Liver (tissue), 9 donors: ENCODE results near the gene SERPINB1. TPM values are rescaled to one million over a fixed set of nuclear protein-coding genes. Genes with fewer than 3 reads are reported as not detected.

Experiments
- DNase-seq: peaks from one replicate; pipeline ENCODE4 v3.0.0-alpha.2; 2017; ENCODE audit warnings: low spot score
- H3K27ac ChIP-seq, 2 donors: one replicate each; pipeline ENCODE4 v1.7.0; 2013; ENCODE audit warnings: inconsistent platforms in 2 of 2, low read length in 2 of 2, control low read depth in 1 of 2, low read depth in 1 of 2, mild to moderate bottlenecking in 1 of 2
- H3K27me3 ChIP-seq, 4 donors: one replicate each; pipeline versions ENCODE4 v1.6.1 to v1.7.0; 2013; ENCODE audit warnings: low read length in 3 of 4, inconsistent platforms in 1 of 4, mild to moderate bottlenecking in 1 of 4, moderate library complexity in 1 of 4; ENCODE audit not compliant: control insufficient read depth in 4 of 4, insufficient read depth in 4 of 4
- H3K36me3 ChIP-seq, 4 donors: one replicate each; pipeline versions ENCODE4 v1.6.1 to v1.7.0; 2013; ENCODE audit warnings: low read length in 3 of 4, mild to moderate bottlenecking in 3 of 4, low read depth in 1 of 4, moderate library complexity in 1 of 4; ENCODE audit not compliant: control insufficient read depth in 4 of 4, insufficient read depth in 3 of 4
- H3K4me1 ChIP-seq, 4 donors: one replicate each; pipeline versions ENCODE4 v1.6.1 to v1.7.0; 2013; ENCODE audit warnings: low read length in 3 of 4, mild to moderate bottlenecking in 3 of 4, moderate library complexity in 1 of 4; ENCODE audit not compliant: control insufficient read depth in 4 of 4, insufficient read depth in 4 of 4
- H3K4me3 ChIP-seq, 3 donors: one replicate each; pipeline versions ENCODE4 v1.6.1 to v1.7.0; 2013; ENCODE audit warnings: low read length in 3 of 3, control low read depth in 1 of 3, low read depth in 1 of 3, mild to moderate bottlenecking in 1 of 3
- H3K9ac ChIP-seq, 2 donors: one replicate each; pipeline ENCODE4 v1.7.0; 2013; ENCODE audit warnings: low read length in 2 of 2, mild to moderate bottlenecking in 2 of 2, moderate library complexity in 2 of 2, control low read depth in 1 of 2, low read depth in 1 of 2
- H3K9me3 ChIP-seq, 4 donors: one replicate each; pipeline versions ENCODE4 v1.6.1 to v1.7.0; 2013; ENCODE audit warnings: low read length in 3 of 4; ENCODE audit not compliant: control insufficient read depth in 4 of 4
- EGR1 ChIP-seq, 2 donors: IDR thresholded peaks; 2 replicates each; pipeline ENCODE4 v1.6.1; 2016 to 2018; ENCODE audit warnings: antibody characterized with exemption in 2 of 2, low read depth in 2 of 2
- FOXA1 ChIP-seq: IDR thresholded peaks from 2 replicates; pipeline ENCODE4 v1.6.1; 2016; ENCODE audit warnings: antibody characterized with exemption
- FOXA2 ChIP-seq: IDR thresholded peaks from 2 replicates; pipeline ENCODE4 v1.6.1; 2016; ENCODE audit warnings: antibody characterized with exemption
- GABPA ChIP-seq, 2 donors: IDR thresholded peaks in 1 of 2; conservative IDR thresholded peaks in 1 of 2; 2 replicates each; pipeline ENCODE4 v1.6.1; 2016; ENCODE audit warnings: antibody characterized with exemption in 2 of 2, mild to moderate bottlenecking in 1 of 2, moderate library complexity in 1 of 2
- HNF4A ChIP-seq, 2 donors: conservative IDR thresholded peaks; 2 replicates each; pipeline ENCODE4 v1.6.1; 2016; ENCODE audit warnings: antibody characterized with exemption in 2 of 2, mild to moderate bottlenecking in 2 of 2
- HNF4G ChIP-seq: IDR thresholded peaks from 2 replicates; pipeline ENCODE4 v1.6.1; 2016; ENCODE audit warnings: antibody characterized with exemption
- JUND ChIP-seq, 2 donors: IDR thresholded peaks; 2 replicates each; pipeline ENCODE4 v1.6.1; 2016; ENCODE audit warnings: antibody characterized with exemption in 2 of 2
- SP1 ChIP-seq: IDR thresholded peaks from 2 replicates; pipeline ENCODE4 v1.6.1; 2018; ENCODE audit warnings: antibody characterized with exemption, mild to moderate bottlenecking
- WGBS: extraction: QIAGEN DNeasy Blood & Tissue Kit; methylation state at CpG from one replicate; pipeline ENCODE4 v1.1.7; 2013; 5-methylcytosine and 5-hydroxymethylcytosine counted together
- polyA plus RNA-seq, 2 donors: library from polyadenylated mRNA; stranded (reverse) in 1 of 2; unstranded in 1 of 2; fragments of 200-250 nt in 1 of 2; fragments of >200 nt in 1 of 2; fragmentation: Nextera tagmentation in 1 of 2; extraction: Ambion mirVana in 1 of 2; gene quantifications; one replicate each; pipeline versions ENCODE4 v1.2.1 to v1.2.3, GENCODE V29; 2013 to 2015
- total RNA-seq, 2 donors: library from RNA; depleted of rRNA; stranded (reverse); fragments of >200 nt; gene quantifications; one replicate each; pipeline ENCODE4 v1.2.3, GENCODE V29; 2014
- TF ChIP-seq, protein P1 (sequence below): fragments of 150-350 bp; IDR thresholded peaks from 2 replicates; pipeline ENCODE4 v1.5.1; 2017; ENCODE audit warnings: improper control_type of control experiment, low read depth, low read length; ENCODE audit not compliant: missing input control
- TF ChIP-seq, protein P2 (sequence below): IDR thresholded peaks from 2 replicates; pipeline ENCODE4 v1.6.1; 2016; ENCODE audit warnings: antibody characterized with exemption
- TF ChIP-seq, protein P3 (sequence below): IDR thresholded peaks from 2 replicates; pipeline ENCODE4 v1.6.1; 2016; ENCODE audit warnings: antibody characterized with exemption
- TF ChIP-seq, protein P4 (sequence below): IDR thresholded peaks from 2 replicates; pipeline ENCODE4 v1.6.1; 2016; ENCODE audit warnings: antibody characterized with exemption, mild to moderate bottlenecking
- donor health status: healthy.
- donor health status: healthy.
- donor health status: healthy.
- donor health status: healthy.
- donor health status: healthy.

SERPINB1 gene
- total and polyA plus RNA-seq, 4 donors = 12.5 to 34.3 (median 18.6) TPM

GRCh38 chr6:2839195-2839981, 2.3 kb downstream of the SERPINB1 start:
- H3K9me3 ChIP-seq = no peaks in the 10 kb centered on the region
- H3K4me3 ChIP-seq = no peak overlapping the region
- H3K27ac ChIP-seq = no peak overlapping the region
- peaks cover 14 to 40% (median 21%) of the 10 kb centered on the region in 4 donors for H3K36me3 ChIP-seq
- H3K27me3 ChIP-seq = no peaks in the 10 kb centered on the region
- no peak for DNase-seq
- TF ChIP-seq, protein P1, sequence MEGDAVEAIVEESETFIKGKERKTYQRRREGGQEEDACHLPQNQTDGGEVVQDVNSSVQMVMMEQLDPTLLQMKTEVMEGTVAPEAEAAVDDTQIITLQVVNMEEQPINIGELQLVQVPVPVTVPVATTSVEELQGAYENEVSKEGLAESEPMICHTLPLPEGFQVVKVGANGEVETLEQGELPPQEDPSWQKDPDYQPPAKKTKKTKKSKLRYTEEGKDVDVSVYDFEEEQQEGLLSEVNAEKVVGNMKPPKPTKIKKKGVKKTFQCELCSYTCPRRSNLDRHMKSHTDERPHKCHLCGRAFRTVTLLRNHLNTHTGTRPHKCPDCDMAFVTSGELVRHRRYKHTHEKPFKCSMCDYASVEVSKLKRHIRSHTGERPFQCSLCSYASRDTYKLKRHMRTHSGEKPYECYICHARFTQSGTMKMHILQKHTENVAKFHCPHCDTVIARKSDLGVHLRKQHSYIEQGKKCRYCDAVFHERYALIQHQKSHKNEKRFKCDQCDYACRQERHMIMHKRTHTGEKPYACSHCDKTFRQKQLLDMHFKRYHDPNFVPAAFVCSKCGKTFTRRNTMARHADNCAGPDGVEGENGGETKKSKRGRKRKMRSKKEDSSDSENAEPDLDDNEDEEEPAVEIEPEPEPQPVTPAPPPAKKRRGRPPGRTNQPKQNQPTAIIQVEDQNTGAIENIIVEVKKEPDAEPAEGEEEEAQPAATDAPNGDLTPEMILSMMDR = no peak
- TF ChIP-seq HNF4A (conservative IDR thresholded peaks at IDR 0.05) = peak; percentile 39 to 73
- TF ChIP-seq HNF4G = peak; percentile 26
- TF ChIP-seq EGR1 (IDR thresholded peaks at IDR 0.05; ENCODE audit: low read depth in 2 of 2) = no peak
- TF ChIP-seq GABPA (IDR thresholded peaks at IDR 0.05 in 1 of 2, conservative IDR thresholded peaks at IDR 0.05 in 1 of 2) = no peak
- peak; percentile 18 for TF ChIP-seq SP1
- no peak for TF ChIP-seq JUND (IDR thresholded peaks at IDR 0.05)
- TF ChIP-seq, protein P2, sequence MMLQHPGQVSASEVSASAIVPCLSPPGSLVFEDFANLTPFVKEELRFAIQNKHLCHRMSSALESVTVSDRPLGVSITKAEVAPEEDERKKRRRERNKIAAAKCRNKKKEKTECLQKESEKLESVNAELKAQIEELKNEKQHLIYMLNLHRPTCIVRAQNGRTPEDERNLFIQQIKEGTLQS = no peak
- TF ChIP-seq FOXA1 = no peak
- TF ChIP-seq, protein P3, sequence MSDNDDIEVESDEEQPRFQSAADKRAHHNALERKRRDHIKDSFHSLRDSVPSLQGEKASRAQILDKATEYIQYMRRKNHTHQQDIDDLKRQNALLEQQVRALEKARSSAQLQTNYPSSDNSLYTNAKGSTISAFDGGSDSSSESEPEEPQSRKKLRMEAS = no peak
- TF ChIP-seq FOXA2 = no peak
- TF ChIP-seq, protein P4, sequence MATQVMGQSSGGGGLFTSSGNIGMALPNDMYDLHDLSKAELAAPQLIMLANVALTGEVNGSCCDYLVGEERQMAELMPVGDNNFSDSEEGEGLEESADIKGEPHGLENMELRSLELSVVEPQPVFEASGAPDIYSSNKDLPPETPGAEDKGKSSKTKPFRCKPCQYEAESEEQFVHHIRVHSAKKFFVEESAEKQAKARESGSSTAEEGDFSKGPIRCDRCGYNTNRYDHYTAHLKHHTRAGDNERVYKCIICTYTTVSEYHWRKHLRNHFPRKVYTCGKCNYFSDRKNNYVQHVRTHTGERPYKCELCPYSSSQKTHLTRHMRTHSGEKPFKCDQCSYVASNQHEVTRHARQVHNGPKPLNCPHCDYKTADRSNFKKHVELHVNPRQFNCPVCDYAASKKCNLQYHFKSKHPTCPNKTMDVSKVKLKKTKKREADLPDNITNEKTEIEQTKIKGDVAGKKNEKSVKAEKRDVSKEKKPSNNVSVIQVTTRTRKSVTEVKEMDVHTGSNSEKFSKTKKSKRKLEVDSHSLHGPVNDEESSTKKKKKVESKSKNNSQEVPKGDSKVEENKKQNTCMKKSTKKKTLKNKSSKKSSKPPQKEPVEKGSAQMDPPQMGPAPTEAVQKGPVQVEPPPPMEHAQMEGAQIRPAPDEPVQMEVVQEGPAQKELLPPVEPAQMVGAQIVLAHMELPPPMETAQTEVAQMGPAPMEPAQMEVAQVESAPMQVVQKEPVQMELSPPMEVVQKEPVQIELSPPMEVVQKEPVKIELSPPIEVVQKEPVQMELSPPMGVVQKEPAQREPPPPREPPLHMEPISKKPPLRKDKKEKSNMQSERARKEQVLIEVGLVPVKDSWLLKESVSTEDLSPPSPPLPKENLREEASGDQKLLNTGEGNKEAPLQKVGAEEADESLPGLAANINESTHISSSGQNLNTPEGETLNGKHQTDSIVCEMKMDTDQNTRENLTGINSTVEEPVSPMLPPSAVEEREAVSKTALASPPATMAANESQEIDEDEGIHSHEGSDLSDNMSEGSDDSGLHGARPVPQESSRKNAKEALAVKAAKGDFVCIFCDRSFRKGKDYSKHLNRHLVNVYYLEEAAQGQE = no peak
- H3K9ac ChIP-seq = no peak overlapping the region
- WGBS = 58% methylated on average over 9 of the region's 9 CpGs
- H3K4me1 ChIP-seq = peaks cover 5 to 23% (median 14%) of the 10 kb centered on the region in 4 donors

GRCh38 chr6:2838251-2838650, 3.4 kb downstream of the SERPINB1 start:
- Histone ChIP-seq H3K27me3 (no peaks in the 10 kb centered on the region), H3K4me1 (peaks cover 5 to 23% (median 14%) of the 10 kb centered on the region in 4 donors), H3K36me3 (peaks cover 20 to 47% (median 28%) of the 10 kb centered on the region in 4 donors), H3K4me3 (no peak overlapping the region), H3K27ac (no peak overlapping the region), H3K9ac (no peak overlapping the region), H3K9me3 (no peaks in the 10 kb centered on the region)
- no peak for DNase-seq
- 74% methylated on average over 3 of the region's 3 CpGs for WGBS
- TF ChIP-seq, protein P2 = no peak
- no peak for TF ChIP-seq GABPA (IDR thresholded peaks at IDR 0.05 in 1 of 2, conservative IDR thresholded peaks at IDR 0.05 in 1 of 2)
